Epithelial cell of esophagus (primary cell): ENCODE results near the gene MGAT2.

Source experiments
- DNase-seq: peaks from one replicate; pipeline ENCODE4 v3.0.0; 2010; ENCODE audit warnings: low read depth
- H3K4me3 ChIP-seq: 2 replicates; pipeline ENCODE4 v1.5.1; 2011; ENCODE audit warnings: mild to moderate bottlenecking, low read length, control low read depth
- TF ChIP-seq, protein P1 (sequence below): IDR thresholded peaks from 2 replicates; pipeline ENCODE4 v1.5.1; 2011; ENCODE audit warnings: low read depth, mild to moderate bottlenecking, low read length, control low read depth, inconsistent platforms; ENCODE audit not compliant: insufficient read depth; ENCODE audit errors: missing control alignments

MGAT2 gene

DNA sequence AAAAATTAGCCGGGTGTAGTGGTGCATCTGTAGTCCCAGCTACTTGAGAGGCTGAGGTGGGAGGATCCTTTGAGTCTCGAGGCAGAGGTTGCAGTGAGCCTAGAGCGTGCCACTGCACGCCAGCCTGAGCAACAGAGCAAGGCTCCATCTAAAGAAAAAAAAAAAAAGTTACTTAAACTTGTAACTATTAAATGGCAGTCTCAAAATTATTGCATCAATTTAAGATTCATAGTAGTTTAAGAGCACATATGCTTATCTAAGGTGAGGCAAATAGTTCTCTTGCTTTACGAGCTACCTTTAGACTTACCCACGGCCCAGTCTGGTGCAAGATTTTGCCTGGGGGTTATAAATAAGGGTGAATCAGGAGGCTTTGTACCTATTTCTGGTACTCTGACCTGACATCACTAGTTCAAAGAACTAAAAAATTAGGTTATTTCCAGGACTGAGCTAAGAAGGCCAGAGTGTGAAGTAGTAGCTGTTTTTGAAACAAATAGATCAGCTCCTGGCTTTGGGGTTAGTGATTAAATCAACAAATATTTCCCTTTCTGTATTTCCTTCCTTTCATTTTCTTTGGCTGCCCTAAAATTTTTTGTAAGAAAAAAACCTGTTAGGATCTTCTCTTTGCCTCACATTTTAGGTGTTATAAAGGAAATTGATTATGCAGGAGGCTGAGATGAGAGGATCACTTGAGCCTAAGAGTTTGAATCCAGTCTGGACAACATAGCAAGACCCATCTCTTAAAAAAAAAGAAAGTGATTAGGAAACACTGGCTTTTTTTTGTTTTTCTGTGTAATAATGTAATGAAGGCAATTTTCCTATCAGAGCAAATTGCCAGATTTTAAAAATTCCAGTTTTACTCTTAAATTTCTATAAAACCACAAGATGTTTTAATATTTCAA lies 3.6 kb downstream of the MGAT2 start:
- no peak overlapping the region for H3K4me3 ChIP-seq
- DNase-seq = peak; percentile 84
- TF ChIP-seq, protein P1, sequence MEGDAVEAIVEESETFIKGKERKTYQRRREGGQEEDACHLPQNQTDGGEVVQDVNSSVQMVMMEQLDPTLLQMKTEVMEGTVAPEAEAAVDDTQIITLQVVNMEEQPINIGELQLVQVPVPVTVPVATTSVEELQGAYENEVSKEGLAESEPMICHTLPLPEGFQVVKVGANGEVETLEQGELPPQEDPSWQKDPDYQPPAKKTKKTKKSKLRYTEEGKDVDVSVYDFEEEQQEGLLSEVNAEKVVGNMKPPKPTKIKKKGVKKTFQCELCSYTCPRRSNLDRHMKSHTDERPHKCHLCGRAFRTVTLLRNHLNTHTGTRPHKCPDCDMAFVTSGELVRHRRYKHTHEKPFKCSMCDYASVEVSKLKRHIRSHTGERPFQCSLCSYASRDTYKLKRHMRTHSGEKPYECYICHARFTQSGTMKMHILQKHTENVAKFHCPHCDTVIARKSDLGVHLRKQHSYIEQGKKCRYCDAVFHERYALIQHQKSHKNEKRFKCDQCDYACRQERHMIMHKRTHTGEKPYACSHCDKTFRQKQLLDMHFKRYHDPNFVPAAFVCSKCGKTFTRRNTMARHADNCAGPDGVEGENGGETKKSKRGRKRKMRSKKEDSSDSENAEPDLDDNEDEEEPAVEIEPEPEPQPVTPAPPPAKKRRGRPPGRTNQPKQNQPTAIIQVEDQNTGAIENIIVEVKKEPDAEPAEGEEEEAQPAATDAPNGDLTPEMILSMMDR = no peak

DNA sequence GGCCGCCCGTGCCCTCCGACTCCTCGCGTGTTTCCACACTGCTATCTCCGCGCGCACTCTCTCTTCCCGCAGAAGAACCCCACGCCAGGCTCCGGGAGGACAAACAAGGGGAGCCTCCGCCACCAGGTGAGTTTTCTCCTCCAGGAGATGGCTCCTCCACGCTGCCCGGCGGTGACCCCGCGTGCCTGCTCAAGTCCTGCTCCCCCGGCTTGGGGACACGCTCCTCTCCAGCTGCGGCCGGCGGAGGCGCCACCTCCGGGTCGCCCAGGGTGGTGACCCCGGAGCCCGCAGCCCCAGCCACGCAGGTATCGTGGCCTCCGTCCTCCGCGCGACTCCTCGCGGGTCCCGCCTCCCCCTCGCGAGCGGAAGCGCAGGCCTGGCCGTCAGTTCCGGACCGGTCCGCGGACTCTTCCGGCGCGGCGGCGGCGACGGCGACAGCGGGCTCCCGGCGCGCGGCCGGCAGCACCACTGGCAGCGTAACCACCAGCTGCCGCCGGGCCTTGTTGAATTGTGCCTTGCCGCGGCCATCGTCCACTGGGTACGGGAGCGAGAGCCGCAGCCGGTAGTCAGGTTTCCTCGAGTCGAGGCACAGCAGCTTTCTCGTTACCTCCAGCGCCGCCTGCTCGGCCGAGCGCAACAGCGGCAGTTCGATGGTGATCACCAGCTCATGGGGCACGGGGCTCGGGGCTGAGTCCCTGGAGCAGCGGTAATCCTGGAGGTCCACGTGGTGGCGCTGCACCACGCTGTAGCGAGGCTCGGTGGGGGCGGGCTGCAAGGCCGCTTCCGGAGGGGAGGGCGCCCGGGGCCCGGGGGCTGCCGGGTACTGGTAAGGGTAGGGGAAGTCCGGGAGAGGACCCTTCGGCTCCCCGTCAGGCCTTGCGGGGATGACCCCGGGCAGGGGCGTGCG lies 13.3 kb downstream of the MGAT2 start:
- peak overlapping the region; percentile 54 for H3K4me3 ChIP-seq
- peak; percentile 97 for DNase-seq
- TF ChIP-seq, protein P1 = peak; percentile 65

DNA sequence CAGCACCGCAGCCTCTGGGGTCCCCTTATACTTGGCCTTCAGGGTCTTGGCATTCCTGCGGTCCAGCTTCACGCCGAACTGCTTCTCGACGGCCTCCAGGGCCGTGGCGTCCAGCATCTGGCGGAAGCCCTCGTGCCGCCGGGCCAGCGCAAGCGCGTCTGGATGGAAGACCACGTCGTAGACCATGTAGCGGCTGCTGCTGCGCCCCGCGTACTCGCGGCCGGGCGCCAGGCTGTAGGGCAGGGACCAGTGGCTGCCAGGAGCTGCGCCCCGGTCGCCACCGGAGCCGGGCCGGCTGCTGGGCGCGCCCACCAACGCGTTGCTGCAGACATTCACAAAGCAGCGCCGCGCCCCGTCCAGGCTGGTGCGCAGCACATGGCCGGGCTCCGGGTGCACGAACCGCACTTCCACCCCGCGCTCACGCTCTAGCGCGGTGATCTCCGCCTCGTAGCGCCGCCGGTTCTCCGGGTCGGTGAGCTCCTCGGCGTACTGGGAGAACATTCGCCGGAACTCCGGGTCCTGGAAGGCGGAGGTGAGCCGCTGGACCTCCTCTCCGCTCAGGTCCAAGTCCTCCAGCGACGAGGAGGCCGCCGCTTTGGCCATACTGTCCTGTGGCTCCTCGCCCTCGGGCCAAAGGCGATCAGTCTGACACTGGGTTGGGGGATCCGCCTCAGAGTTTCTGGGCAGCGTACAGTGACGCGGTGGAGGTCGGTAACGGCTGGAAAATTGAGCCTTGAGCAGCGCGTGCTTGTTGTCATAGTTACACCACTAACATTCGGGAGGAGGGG lies 14.1 kb downstream of the MGAT2 start, which contains the start of gene DNAAF2:
Gene DNAAF2 (minus strand): TSS at position 698 of the 788 bp plus-strand sequence. CDS start 95 bp downstream, at position 603.
- peak within 1 kb of the TSS; percentile 54 for H3K4me3 ChIP-seq
- TF ChIP-seq, protein P1 = no peak
- peak; percentile 69 for DNase-seq

GRCh38 chr14:49636866-49637265 lies 16.3 kb downstream of the MGAT2 start:
- peak; percentile 17 for DNase-seq
- H3K4me3 ChIP-seq = no peak overlapping the region
- TF ChIP-seq, protein P1 = no peak

DNA sequence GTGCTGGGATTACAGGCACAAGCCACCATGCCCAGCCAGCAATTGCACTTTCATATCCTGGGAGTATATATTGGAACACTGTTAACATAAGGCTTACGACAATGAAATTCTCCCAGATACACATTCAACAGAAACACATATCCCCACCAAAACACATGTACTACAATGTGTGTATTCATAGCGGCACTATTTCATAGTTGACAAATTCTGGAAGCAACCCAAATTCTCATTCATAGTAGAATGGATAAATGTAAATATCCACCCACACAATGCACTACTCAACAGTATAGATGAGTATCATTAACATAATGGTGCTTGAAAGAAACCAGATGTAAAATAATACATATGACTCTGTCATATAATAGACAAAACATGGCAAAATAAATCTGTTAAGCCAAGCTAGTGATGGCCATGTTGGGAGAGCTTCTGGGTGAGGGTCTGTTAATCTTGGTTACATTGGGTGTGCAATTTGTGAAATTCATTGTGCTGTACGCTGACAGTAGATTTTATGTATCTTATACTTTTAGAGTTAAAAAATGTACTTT lies 17.0 kb downstream of the MGAT2 start:
- H3K4me3 ChIP-seq = no peak overlapping the region
- DNase-seq = no peak
- TF ChIP-seq, protein P1 = no peak

DNA sequence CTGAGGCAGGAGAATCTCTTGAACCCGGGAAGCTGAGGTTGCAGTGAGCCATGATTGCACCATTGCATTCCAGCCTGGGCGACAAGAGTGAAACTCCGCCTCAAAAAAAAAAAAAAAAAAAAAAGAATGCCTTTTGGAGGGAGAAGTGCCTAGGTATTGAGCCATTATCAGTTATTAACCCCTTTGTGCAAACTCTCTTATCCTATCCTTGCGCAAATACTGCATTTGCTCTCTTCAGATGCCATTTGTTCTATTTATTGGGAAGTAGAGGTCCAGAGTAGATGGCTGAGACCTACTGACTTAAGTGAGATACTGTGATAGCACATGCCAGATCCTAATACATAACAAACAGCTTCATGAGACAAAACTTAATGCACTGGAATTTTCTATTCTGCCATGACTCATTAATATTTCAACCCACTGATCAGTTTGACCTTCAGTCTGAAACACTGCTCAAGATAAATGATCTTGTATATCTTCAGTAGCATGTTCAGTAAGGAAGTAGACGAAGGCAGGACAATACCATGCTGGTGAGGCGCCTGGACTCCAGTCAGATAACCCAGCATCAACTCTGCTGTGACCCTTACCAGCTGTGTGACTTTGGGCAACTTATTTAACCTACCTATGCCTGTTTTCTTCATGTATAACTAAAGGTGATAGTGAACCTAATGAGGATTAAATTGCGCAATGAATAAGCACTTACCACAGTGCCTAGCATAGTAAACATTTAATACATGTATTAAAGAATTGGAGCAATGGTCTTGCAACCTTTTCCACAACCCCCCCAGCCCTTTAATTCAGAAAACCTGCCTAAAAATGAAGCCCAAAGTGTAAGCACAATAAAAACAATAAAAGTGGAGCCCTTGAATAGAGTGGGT lies 20.2 kb downstream of the MGAT2 start:
- DNase-seq = no peak
- TF ChIP-seq, protein P1 = no peak
- no peak overlapping the region for H3K4me3 ChIP-seq
